H1 (cell line): Measurements from ENCODE around the gene TMEM245. TPM values are rescaled to one million over a fixed set of nuclear protein-coding genes. Genes with fewer than 3 reads are reported as not detected.

ENCODE experiments used
- CTCF ChIA-PET: fragments of 300-600 bp; sonication (Branson Sonifier 250); formaldehyde crosslinking; loops from one replicate; lab custom pipeline; 2021; ENCODE audit not compliant: partially characterized antibody; lab: Charles Lee
- POLR2A ChIA-PET: fragments of 300-600 bp; sonication (Branson Sonifier 250); formaldehyde crosslinking; loops from one replicate; lab custom pipeline; 2021; ENCODE audit warnings: inconsistent platforms; ENCODE audit not compliant: partially characterized antibody; lab: Charles Lee
- DNase-seq, 2 experiments: peaks; one replicate each; pipeline versions ENCODE4 v3.0.0 to v3.0.0-alpha.2; 2010 to 2022; ENCODE audit warnings: low spot score in 2 of 2, low read depth in 1 of 2, mixed read lengths in 1 of 2
- FAIRE-seq: peaks from 2 replicates; lab custom pipeline; 2011; peaks lifted over from hg19 to GRCh38; lab: Jason Lieb, UNC
- H2AFZ ChIP-seq: 2 replicates; pipeline ENCODE4 v1.8.1; 2012; ENCODE audit warnings: low read length, inconsistent platforms
- H2AK5ac ChIP-seq: 2 replicates; pipeline ENCODE4 v1.6.1; 2013; ENCODE audit warnings: low read depth, low read length
- H2BK120ac ChIP-seq: replicated peaks from 2 replicates; pipeline ENCODE3; 2013; ENCODE audit warnings: low read depth, low read length, inconsistent platforms
- H2BK12ac ChIP-seq: 2 replicates; pipeline ENCODE4 v1.6.1; 2013; ENCODE audit warnings: low read depth, low read length
- H2BK15ac ChIP-seq: 2 replicates; pipeline ENCODE4 v1.6.1; 2013; ENCODE audit warnings: low read length
- H2BK20ac ChIP-seq: 2 replicates; pipeline ENCODE4 v1.6.1; 2013; ENCODE audit warnings: low read length
- H2BK5ac ChIP-seq: 2 replicates; pipeline ENCODE4 v1.6.1; 2013; ENCODE audit warnings: low read depth, low read length
- H3K14ac ChIP-seq: 2 replicates; pipeline ENCODE4 v1.6.1; 2013; ENCODE audit warnings: inconsistent platforms; ENCODE audit not compliant: insufficient read length
- H3K18ac ChIP-seq: 2 replicates; pipeline ENCODE4 v1.6.1; 2013; ENCODE audit warnings: low read length; ENCODE audit errors: extremely low read depth
- H3K23ac ChIP-seq: 2 replicates; pipeline ENCODE4 v1.6.1; 2013; ENCODE audit warnings: inconsistent platforms; ENCODE audit not compliant: insufficient read length
- H3K23me2 ChIP-seq: 2 replicates; pipeline ENCODE4 v1.6.1; 2013; ENCODE audit warnings: low read depth, low read length
- H3K27ac ChIP-seq: 2 replicates; pipeline ENCODE4 v1.6.1; 2011; ENCODE audit warnings: low read depth, low read length, inconsistent platforms
- H3K27me3 ChIP-seq, 4 experiments: replicated peaks in 1 of 4; 1 replicate in 1 of 4; 2 replicates in 3 of 4; pipeline versions ENCODE4 v1.6.1 to v1.8.1; 2011 to 2013; ENCODE audit warnings: low read length in 3 of 4, mild to moderate bottlenecking in 3 of 4, inconsistent platforms in 2 of 4, mixed read lengths in 2 of 4, moderate library complexity in 1 of 4; ENCODE audit not compliant: control insufficient read depth in 3 of 4, insufficient read depth in 3 of 4; ENCODE audit errors: extremely low read depth in 1 of 4
- H3K36me3 ChIP-seq, 4 experiments: 2 replicates each; pipeline versions ENCODE4 v1.6.1 to v1.8.1; 2011 to 2013; ENCODE audit warnings: mild to moderate bottlenecking in 4 of 4, low read length in 3 of 4, moderate library complexity in 2 of 4, control low read depth in 1 of 4, inconsistent platforms in 1 of 4; ENCODE audit not compliant: insufficient read depth in 4 of 4, control insufficient read depth in 2 of 4
- H3K4ac ChIP-seq: replicated peaks from 2 replicates; pipeline ENCODE3; 2013; ENCODE audit warnings: low read length, low read depth, mixed read lengths, inconsistent platforms; ENCODE audit not compliant: insufficient read length
- H3K4me1 ChIP-seq, 4 experiments: replicated peaks in 1 of 4; 1 replicate in 1 of 4; 2 replicates in 3 of 4; pipeline versions ENCODE4 v1.6.1 to v1.8.1; 2011 to 2013; ENCODE audit warnings: low read length in 3 of 4, inconsistent platforms in 2 of 4, mixed read lengths in 1 of 4; ENCODE audit not compliant: insufficient read depth in 4 of 4, control insufficient read depth in 3 of 4
- H3K4me2 ChIP-seq, 2 experiments: 2 replicates each; pipeline versions ENCODE4 v1.6.1 to v1.8.1; 2011 to 2013; ENCODE audit warnings: low read depth in 2 of 2, low read length in 2 of 2, control low read depth in 1 of 2, inconsistent platforms in 1 of 2, mild to moderate bottlenecking in 1 of 2; ENCODE audit not compliant: insufficient read depth in 1 of 2
- H3K4me3 ChIP-seq, 4 experiments: fragments of 200-600, 300-600 bp in 1 of 4; sonication (generic), shearing (Covaris generic), sonication (Bioruptor Twin) in 1 of 4; 2 replicates each; pipeline versions ENCODE4 v1.5.1 to v1.8.1; 2011 to 2016; ENCODE audit warnings: low read length in 4 of 4, low read depth in 3 of 4, control low read depth in 2 of 4, inconsistent platforms in 2 of 4, mild to moderate bottlenecking in 2 of 4, mixed read lengths in 1 of 4, moderate library complexity in 1 of 4; ENCODE audit not compliant: insufficient read depth in 2 of 4; ENCODE audit errors: extremely low read depth in 1 of 4
- H3K56ac ChIP-seq: replicated peaks from 2 replicates; pipeline ENCODE3; 2013; ENCODE audit warnings: low read depth, mild to moderate bottlenecking, mixed read lengths, low read length, inconsistent platforms; ENCODE audit not compliant: insufficient read length
- H3K79me1 ChIP-seq: 2 replicates; pipeline ENCODE4 v1.6.1; 2013; ENCODE audit warnings: low read depth, low read length, control low read depth
- H3K79me2 ChIP-seq, 2 experiments: 2 replicates each; pipeline versions ENCODE4 v1.6.1 to v1.8.1; 2012 to 2013; ENCODE audit warnings: low read length in 2 of 2, mild to moderate bottlenecking in 2 of 2, inconsistent platforms in 1 of 2; ENCODE audit not compliant: insufficient read depth in 2 of 2, control insufficient read depth in 1 of 2
- H3K9ac ChIP-seq, 4 experiments: replicated peaks in 1 of 4; 1 replicate in 1 of 4; 2 replicates in 3 of 4; pipeline versions ENCODE4 v1.6.1 to v1.8.1; 2011 to 2013; ENCODE audit warnings: low read depth in 3 of 4, low read length in 3 of 4, control low read depth in 2 of 4, mild to moderate bottlenecking in 2 of 4, moderate library complexity in 2 of 4, inconsistent platforms in 1 of 4; ENCODE audit errors: extremely low read depth in 1 of 4
- H3K9me3 ChIP-seq, 2 experiments: 2 replicates each; pipeline versions ENCODE4 v1.6.1 to v1.8.1; 2012 to 2013; ENCODE audit warnings: mild to moderate bottlenecking in 2 of 2, moderate library complexity in 2 of 2, control low read depth in 1 of 2, inconsistent platforms in 1 of 2, low read depth in 1 of 2, low read length in 1 of 2, mixed read lengths in 1 of 2; ENCODE audit not compliant: insufficient read depth in 2 of 2
- H4K20me1 ChIP-seq, 2 experiments: replicated peaks in 1 of 2; 2 replicates each; pipeline versions ENCODE3 to v1.8.1; 2011 to 2013; ENCODE audit warnings: inconsistent platforms in 2 of 2, low read length in 2 of 2, mild to moderate bottlenecking in 1 of 2; ENCODE audit not compliant: insufficient read depth in 2 of 2, control insufficient read depth in 1 of 2
- H4K5ac ChIP-seq: 2 replicates; pipeline ENCODE4 v1.6.1; 2013; ENCODE audit warnings: low read length, low read depth, mixed read lengths, inconsistent platforms; ENCODE audit not compliant: insufficient read length
- H4K8ac ChIP-seq: 2 replicates; pipeline ENCODE4 v1.8.0; 2013; ENCODE audit warnings: mild to moderate bottlenecking, moderate library complexity, low read length, inconsistent platforms; ENCODE audit not compliant: insufficient read depth; ENCODE audit errors: extremely low read depth
- H4K91ac ChIP-seq: replicated peaks from 2 replicates; pipeline ENCODE3; 2013; ENCODE audit warnings: low read length, mixed read lengths, inconsistent platforms; ENCODE audit not compliant: insufficient read length
- BCL11A ChIP-seq, 2 experiments: IDR thresholded peaks; one replicate each; pipeline ENCODE4 v1.6.1; 2011; ENCODE audit warnings: low read depth in 2 of 2, low read length in 2 of 2, mild to moderate bottlenecking in 2 of 2
- CEBPB ChIP-seq: IDR thresholded peaks from 2 replicates; pipeline ENCODE4 v1.6.1; 2012; ENCODE audit warnings: low read depth, low read length
- CHD2 ChIP-seq: IDR thresholded peaks from 2 replicates; pipeline ENCODE4 v1.6.1; 2012; ENCODE audit warnings: low read length, improper control_type of control experiment
- EP300 ChIP-seq, 2 experiments: IDR thresholded peaks; 1 replicate in 1 of 2; 2 replicates in 1 of 2; pipeline ENCODE4 v1.6.1; 2011 to 2012; ENCODE audit warnings: low read depth in 2 of 2, low read length in 2 of 2, mild to moderate bottlenecking in 2 of 2, borderline replicate concordance in 1 of 2, inconsistent platforms in 1 of 2, moderate library complexity in 1 of 2
- GTF2F1 ChIP-seq: IDR thresholded peaks from 2 replicates; pipeline ENCODE4 v1.6.1; 2012; ENCODE audit warnings: low read depth, low read length, improper control_type of control experiment, borderline replicate concordance
- HDAC2 ChIP-seq, 2 experiments: fragments of 300-600 bp in 1 of 2; sonication (generic) in 1 of 2; IDR thresholded peaks; 2 replicates each; pipeline ENCODE4 v1.6.1; 2011 to 2012; ENCODE audit warnings: low read depth in 2 of 2, low read length in 2 of 2, mild to moderate bottlenecking in 2 of 2, moderate library complexity in 2 of 2, borderline replicate concordance in 1 of 2, inconsistent platforms in 1 of 2
- PHF8 ChIP-seq: fragments of 200-600 bp; sonication (generic); conservative IDR thresholded peaks from 2 replicates; pipeline ENCODE4 v1.7.1; 2012; ENCODE audit warnings: low read depth, mild to moderate bottlenecking, inconsistent platforms, low read length, moderate library complexity
- RNF2 ChIP-seq: fragments of 200-900, 300-1000 bp; sonication (generic); IDR thresholded peaks from 2 replicates; pipeline ENCODE4 v1.7.1; 2016; ENCODE audit warnings: borderline replicate concordance, low read depth, mild to moderate bottlenecking, antibody characterized with exemption, low read length; ENCODE audit not compliant: poor library complexity, severe bottlenecking; ENCODE audit errors: missing control alignments
- SP1 ChIP-seq: IDR thresholded peaks from 2 replicates; pipeline ENCODE4 v1.6.1; 2011; ENCODE audit warnings: low read depth, low read length
- TAF7 ChIP-seq: optimal IDR thresholded peaks from 2 replicates; pipeline ENCODE3; 2011; ENCODE audit warnings: low read depth, mild to moderate bottlenecking, inconsistent platforms, low read length, moderate library complexity, borderline replicate concordance
- USF2 ChIP-seq: IDR thresholded peaks from 2 replicates; pipeline ENCODE4 v1.6.1; 2011; ENCODE audit warnings: low read length, improper control_type of control experiment
- ZNF274 ChIP-seq: IDR thresholded peaks from 2 replicates; pipeline ENCODE4 v1.7.0; 2012; ENCODE audit warnings: low read length, borderline replicate concordance; ENCODE audit errors: extremely low read depth
- WGBS, 2 experiments: shearing (Covaris generic) in 1 of 2; methylation state at CpG; one replicate each; pipeline versions ENCODE4 v1.1.6 to v1.1.7; 2013 to 2015; ENCODE audit warnings: low lambda C conversion rate in 2 of 2, mixed read lengths in 2 of 2, inconsistent platforms in 1 of 2, low coverage in 1 of 2, missing lambda C conversion rate in 1 of 2; ENCODE audit not compliant: insufficient replicate concordance in 2 of 2, insufficient coverage in 1 of 2, insufficient read length in 1 of 2; ENCODE audit errors: extremely low coverage in 1 of 2, missing lambda C conversion rate in 1 of 2; 5-methylcytosine and 5-hydroxymethylcytosine counted together
- polyA plus RNA-seq, 7 experiments: library from polyadenylated mRNA; depleted of rRNA in 3 of 7; stranded (reverse) in 5 of 7; unstranded in 2 of 7; fragments of >200 nt in 5 of 7; fragments of 200-250 nt in 2 of 7; gene quantifications; 1 replicate in 5 of 7; 2 replicates in 1 of 7; 4 replicates in 1 of 7; pipeline versions ENCODE4 v1.2.1 to v1.2.3, GENCODE V29; 2011 to 2013; ENCODE audit warnings: missing spikeins in 2 of 7, mixed read lengths in 2 of 7
- total RNA-seq: library from RNA; stranded (reverse); fragmentation: NEBNext Ultra II Directional; extraction: Animal tissue kit (Norgen Biotek cat#: 25700); gene quantifications from 2 replicates; pipeline ENCODE4 v1.2.1, GENCODE V29; 2021

TMEM245 gene
- total and polyA plus RNA-seq, 2 of the 8 experiments (the other 6 are each of a cell fraction or from before 2014, with no cell fraction given), result 44.3 to 45.8 TPM

GRCh38 chr9:109101810-109102209, 17.9 kb downstream of the TMEM245 start:
- Histone ChIP-seq H2BK120ac (no peak overlapping the region), H2BK20ac (no peak overlapping the region), H3K23ac (no peak overlapping the region), H3K56ac (no peak overlapping the region), H3K23me2 (no peaks in the 10 kb centered on the region), H3K18ac (no peak overlapping the region), H4K91ac (no peak overlapping the region), H2BK12ac (no peak overlapping the region), H3K27me3 (no peaks in the 10 kb centered on the region), H2AK5ac (no peak overlapping the region), H2BK15ac (no peak overlapping the region), H3K27ac (no peak overlapping the region), H2AFZ (no peak overlapping the region), H3K4me1 (peaks cover 2 to 11% (median 5%) of the 10 kb centered on the region in 4 experiments; a peak in 5 of 7 replicates), H3K9ac (no peak overlapping the region), H4K5ac (no peak overlapping the region), H4K8ac (no peak overlapping the region), H4K20me1 (peaks cover 11 to 22% of the 10 kb centered on the region in 2 experiments), H2BK5ac (no peak overlapping the region), H3K4me3 (no peak overlapping the region), H3K9me3 (no peaks in the 10 kb centered on the region), H3K14ac (no peak overlapping the region), H3K4ac (no peak overlapping the region), H3K36me3 (peaks cover 0 to 12% (median 3%) of the 10 kb centered on the region in 4 experiments; a peak in 2 of 8 replicates), H3K79me2 (peaks cover 3 to 97% of the 10 kb centered on the region in 2 experiments; a peak in 3 of 4 replicates), H3K79me1 (peaks cover 8% of the 10 kb centered on the region), H3K4me2 (no peak overlapping the region)
- no peak for DNase-seq
- WGBS, 2 experiments, result 81% methylated on average over 3 of the region's 3 CpGs; no CpG with 5 or more reads in 1 of the 2 experiments
- ChIA-PET POLR2A (no interaction called here), CTCF (no interaction called here)
- no peak for FAIRE-seq
- no peak for TF ChIP-seq CEBPB
- no peak for TF ChIP-seq HDAC2 (IDR thresholded peaks at IDR 0.05; ENCODE audit: borderline replicate concordance in 1 of 2, low read depth in 2 of 2, low read length in 2 of 2)
- TF ChIP-seq EP300 (IDR thresholded peaks at IDR 0.05; ENCODE audit: borderline replicate concordance in 1 of 2, low read depth in 2 of 2, low read length in 2 of 2), result no peak
- TF ChIP-seq PHF8, result no peak
- TF ChIP-seq GTF2F1, result no peak
- TF ChIP-seq RNF2, result no peak
- TF ChIP-seq SP1, result no peak
- no peak for TF ChIP-seq USF2
- no peak for TF ChIP-seq BCL11A (IDR thresholded peaks at IDR 0.05; ENCODE audit: low read depth in 2 of 2, low read length in 2 of 2)
- TF ChIP-seq TAF7, result no peak
- no peak for TF ChIP-seq ZNF274
- TF ChIP-seq CHD2, result no peak
